H1 (cell line): ENCODE results near the gene SPATA25. TPM values are rescaled to one million over a fixed set of nuclear protein-coding genes. Genes with fewer than 3 reads are reported as not detected.

Source experiments
- CTCF ChIA-PET: fragments of 300-600 bp; sonication (Branson Sonifier 250); formaldehyde crosslinking; loops from one replicate; lab custom pipeline; 2021; ENCODE audit not compliant: partially characterized antibody; lab: Charles Lee
- POLR2A ChIA-PET: fragments of 300-600 bp; sonication (Branson Sonifier 250); formaldehyde crosslinking; loops from one replicate; lab custom pipeline; 2021; ENCODE audit warnings: inconsistent platforms; ENCODE audit not compliant: partially characterized antibody; lab: Charles Lee
- DNase-seq, 2 experiments: peaks; one replicate each; pipeline versions ENCODE4 v3.0.0 to v3.0.0-alpha.2; 2010 to 2022; ENCODE audit warnings: low spot score in 2 of 2, low read depth in 1 of 2, mixed read lengths in 1 of 2
- FAIRE-seq: peaks from 2 replicates; lab custom pipeline; 2011; peaks lifted over from hg19 to GRCh38; lab: Jason Lieb, UNC
- H2AFZ ChIP-seq: 2 replicates; pipeline ENCODE4 v1.8.1; 2012; ENCODE audit warnings: low read length, inconsistent platforms
- H2AK5ac ChIP-seq: 2 replicates; pipeline ENCODE4 v1.6.1; 2013; ENCODE audit warnings: low read depth, low read length
- H2BK120ac ChIP-seq: replicated peaks from 2 replicates; pipeline ENCODE3; 2013; ENCODE audit warnings: low read depth, low read length, inconsistent platforms
- H2BK12ac ChIP-seq: 2 replicates; pipeline ENCODE4 v1.6.1; 2013; ENCODE audit warnings: low read depth, low read length
- H2BK15ac ChIP-seq: 2 replicates; pipeline ENCODE4 v1.6.1; 2013; ENCODE audit warnings: low read length
- H2BK20ac ChIP-seq: 2 replicates; pipeline ENCODE4 v1.6.1; 2013; ENCODE audit warnings: low read length
- H2BK5ac ChIP-seq: 2 replicates; pipeline ENCODE4 v1.6.1; 2013; ENCODE audit warnings: low read depth, low read length
- H3K14ac ChIP-seq: 2 replicates; pipeline ENCODE4 v1.6.1; 2013; ENCODE audit warnings: inconsistent platforms; ENCODE audit not compliant: insufficient read length
- H3K18ac ChIP-seq: 2 replicates; pipeline ENCODE4 v1.6.1; 2013; ENCODE audit warnings: low read length; ENCODE audit errors: extremely low read depth
- H3K23ac ChIP-seq: 2 replicates; pipeline ENCODE4 v1.6.1; 2013; ENCODE audit warnings: inconsistent platforms; ENCODE audit not compliant: insufficient read length
- H3K23me2 ChIP-seq: 2 replicates; pipeline ENCODE4 v1.6.1; 2013; ENCODE audit warnings: low read depth, low read length
- H3K27ac ChIP-seq: 2 replicates; pipeline ENCODE4 v1.6.1; 2011; ENCODE audit warnings: low read depth, low read length, inconsistent platforms
- H3K27me3 ChIP-seq, 4 experiments: replicated peaks in 1 of 4; 1 replicate in 1 of 4; 2 replicates in 3 of 4; pipeline versions ENCODE4 v1.6.1 to v1.8.1; 2011 to 2013; ENCODE audit warnings: low read length in 3 of 4, mild to moderate bottlenecking in 3 of 4, inconsistent platforms in 2 of 4, mixed read lengths in 2 of 4, moderate library complexity in 1 of 4; ENCODE audit not compliant: control insufficient read depth in 3 of 4, insufficient read depth in 3 of 4; ENCODE audit errors: extremely low read depth in 1 of 4
- H3K36me3 ChIP-seq, 4 experiments: 2 replicates each; pipeline versions ENCODE4 v1.6.1 to v1.8.1; 2011 to 2013; ENCODE audit warnings: mild to moderate bottlenecking in 4 of 4, low read length in 3 of 4, moderate library complexity in 2 of 4, control low read depth in 1 of 4, inconsistent platforms in 1 of 4; ENCODE audit not compliant: insufficient read depth in 4 of 4, control insufficient read depth in 2 of 4
- H3K4ac ChIP-seq: replicated peaks from 2 replicates; pipeline ENCODE3; 2013; ENCODE audit warnings: low read length, low read depth, mixed read lengths, inconsistent platforms; ENCODE audit not compliant: insufficient read length
- H3K4me1 ChIP-seq, 4 experiments: replicated peaks in 1 of 4; 1 replicate in 1 of 4; 2 replicates in 3 of 4; pipeline versions ENCODE4 v1.6.1 to v1.8.1; 2011 to 2013; ENCODE audit warnings: low read length in 3 of 4, inconsistent platforms in 2 of 4, mixed read lengths in 1 of 4; ENCODE audit not compliant: insufficient read depth in 4 of 4, control insufficient read depth in 3 of 4
- H3K4me2 ChIP-seq, 2 experiments: 2 replicates each; pipeline versions ENCODE4 v1.6.1 to v1.8.1; 2011 to 2013; ENCODE audit warnings: low read depth in 2 of 2, low read length in 2 of 2, control low read depth in 1 of 2, inconsistent platforms in 1 of 2, mild to moderate bottlenecking in 1 of 2; ENCODE audit not compliant: insufficient read depth in 1 of 2
- H3K4me3 ChIP-seq, 4 experiments: fragments of 200-600, 300-600 bp in 1 of 4; sonication (generic), shearing (Covaris generic), sonication (Bioruptor Twin) in 1 of 4; 2 replicates each; pipeline versions ENCODE4 v1.5.1 to v1.8.1; 2011 to 2016; ENCODE audit warnings: low read length in 4 of 4, low read depth in 3 of 4, control low read depth in 2 of 4, inconsistent platforms in 2 of 4, mild to moderate bottlenecking in 2 of 4, mixed read lengths in 1 of 4, moderate library complexity in 1 of 4; ENCODE audit not compliant: insufficient read depth in 2 of 4; ENCODE audit errors: extremely low read depth in 1 of 4
- H3K56ac ChIP-seq: replicated peaks from 2 replicates; pipeline ENCODE3; 2013; ENCODE audit warnings: low read depth, mild to moderate bottlenecking, mixed read lengths, low read length, inconsistent platforms; ENCODE audit not compliant: insufficient read length
- H3K79me1 ChIP-seq: 2 replicates; pipeline ENCODE4 v1.6.1; 2013; ENCODE audit warnings: low read depth, low read length, control low read depth
- H3K79me2 ChIP-seq, 2 experiments: 2 replicates each; pipeline versions ENCODE4 v1.6.1 to v1.8.1; 2012 to 2013; ENCODE audit warnings: low read length in 2 of 2, mild to moderate bottlenecking in 2 of 2, inconsistent platforms in 1 of 2; ENCODE audit not compliant: insufficient read depth in 2 of 2, control insufficient read depth in 1 of 2
- H3K9ac ChIP-seq, 4 experiments: replicated peaks in 1 of 4; 1 replicate in 1 of 4; 2 replicates in 3 of 4; pipeline versions ENCODE4 v1.6.1 to v1.8.1; 2011 to 2013; ENCODE audit warnings: low read depth in 3 of 4, low read length in 3 of 4, control low read depth in 2 of 4, mild to moderate bottlenecking in 2 of 4, moderate library complexity in 2 of 4, inconsistent platforms in 1 of 4; ENCODE audit errors: extremely low read depth in 1 of 4
- H3K9me3 ChIP-seq, 2 experiments: 2 replicates each; pipeline versions ENCODE4 v1.6.1 to v1.8.1; 2012 to 2013; ENCODE audit warnings: mild to moderate bottlenecking in 2 of 2, moderate library complexity in 2 of 2, control low read depth in 1 of 2, inconsistent platforms in 1 of 2, low read depth in 1 of 2, low read length in 1 of 2, mixed read lengths in 1 of 2; ENCODE audit not compliant: insufficient read depth in 2 of 2
- H4K20me1 ChIP-seq, 2 experiments: replicated peaks in 1 of 2; 2 replicates each; pipeline versions ENCODE3 to v1.8.1; 2011 to 2013; ENCODE audit warnings: inconsistent platforms in 2 of 2, low read length in 2 of 2, mild to moderate bottlenecking in 1 of 2; ENCODE audit not compliant: insufficient read depth in 2 of 2, control insufficient read depth in 1 of 2
- H4K5ac ChIP-seq: 2 replicates; pipeline ENCODE4 v1.6.1; 2013; ENCODE audit warnings: low read length, low read depth, mixed read lengths, inconsistent platforms; ENCODE audit not compliant: insufficient read length
- H4K8ac ChIP-seq: 2 replicates; pipeline ENCODE4 v1.8.0; 2013; ENCODE audit warnings: mild to moderate bottlenecking, moderate library complexity, low read length, inconsistent platforms; ENCODE audit not compliant: insufficient read depth; ENCODE audit errors: extremely low read depth
- H4K91ac ChIP-seq: replicated peaks from 2 replicates; pipeline ENCODE3; 2013; ENCODE audit warnings: low read length, mixed read lengths, inconsistent platforms; ENCODE audit not compliant: insufficient read length
- BACH1 ChIP-seq: IDR thresholded peaks from 2 replicates; pipeline ENCODE4 v1.6.1; 2012; ENCODE audit warnings: low read length, improper control_type of control experiment
- CEBPB ChIP-seq: IDR thresholded peaks from 2 replicates; pipeline ENCODE4 v1.6.1; 2012; ENCODE audit warnings: low read depth, low read length
- CTBP2 ChIP-seq: IDR thresholded peaks from 2 replicates; pipeline ENCODE4 v1.7.0; 2011; ENCODE audit warnings: borderline replicate concordance, mild to moderate bottlenecking, moderate library complexity, mixed read lengths, low read length; ENCODE audit not compliant: insufficient read depth, insufficient read length
- KDM1A ChIP-seq: fragments of 200-600, 300-600 bp; sonication (generic); IDR thresholded peaks from 2 replicates; pipeline ENCODE4 v1.7.1; 2016; ENCODE audit warnings: mild to moderate bottlenecking, low read length, borderline replicate concordance
- SP2 ChIP-seq: IDR thresholded peaks from 2 replicates; pipeline ENCODE4 v1.6.1; 2012; ENCODE audit warnings: mild to moderate bottlenecking, low read length, inconsistent platforms
- SP4 ChIP-seq: IDR thresholded peaks from 2 replicates; pipeline ENCODE4 v1.6.1; 2012; ENCODE audit warnings: low read length, inconsistent platforms
- SRF ChIP-seq: IDR thresholded peaks from 2 replicates; pipeline ENCODE4 v1.6.1; 2011; ENCODE audit warnings: mild to moderate bottlenecking, low read depth, low read length, moderate library complexity
- USF2 ChIP-seq: IDR thresholded peaks from 2 replicates; pipeline ENCODE4 v1.6.1; 2011; ENCODE audit warnings: low read length, improper control_type of control experiment
- whole genome bisulfite sequencing, 2 experiments: shearing (Covaris generic) in 1 of 2; methylation state at CpG; one replicate each; pipeline versions ENCODE4 v1.1.6 to v1.1.7; 2013 to 2015; ENCODE audit warnings: low lambda C conversion rate in 2 of 2, mixed read lengths in 2 of 2, inconsistent platforms in 1 of 2, low coverage in 1 of 2, missing lambda C conversion rate in 1 of 2; ENCODE audit not compliant: insufficient replicate concordance in 2 of 2, insufficient coverage in 1 of 2, insufficient read length in 1 of 2; ENCODE audit errors: extremely low coverage in 1 of 2, missing lambda C conversion rate in 1 of 2; 5-methylcytosine and 5-hydroxymethylcytosine counted together
- polyA plus RNA-seq, 7 experiments: library from polyadenylated mRNA; depleted of rRNA in 3 of 7; stranded (reverse) in 5 of 7; unstranded in 2 of 7; fragments of >200 nt in 5 of 7; fragments of 200-250 nt in 2 of 7; gene quantifications; 1 replicate in 5 of 7; 2 replicates in 1 of 7; 4 replicates in 1 of 7; pipeline versions ENCODE4 v1.2.1 to v1.2.3, GENCODE V29; 2011 to 2013; ENCODE audit warnings: missing spikeins in 2 of 7, mixed read lengths in 2 of 7
- total RNA-seq: library from RNA; stranded (reverse); fragmentation: NEBNext Ultra II Directional; extraction: Animal tissue kit (Norgen Biotek cat#: 25700); gene quantifications from 2 replicates; pipeline ENCODE4 v1.2.1, GENCODE V29; 2021

Gene SPATA25
- total and polyA plus RNA-seq, 2 of the 8 experiments (the other 6 are each of a cell fraction or from before 2014, with no cell fraction given) = 2.0 to 3.0 TPM

GRCh38 chr20:45912344-45912682, 24.9 kb upstream of the SPATA25 start:
- H3K9ac ChIP-seq = peak overlapping the region in 1 of 4 experiments; percentile 16; a peak in 1 of 7 replicates

More at GRCh38 chr20:45912344-45912682, 24.9 kb upstream of the SPATA25 start:
- Histone ChIP-seq H2AFZ (0 out of 2 replicates have a peak overlapping the region, but pooled peaks have one; percentile 4), H3K56ac (no peak overlapping the region), H2AK5ac (no peak overlapping the region), H3K23ac (no peak overlapping the region), H3K4me2 (peak overlapping the region; percentile 90 to 97), H3K79me1 (no peaks in the 10 kb centered on the region; the same call in 1 of the 2 replicates), H3K4me1 (peaks cover 0 to 2% (median 0%) of the 10 kb centered on the region in 4 experiments; a peak in 3 of 7 replicates), H2BK12ac (no peak overlapping the region), H3K27me3 (no peaks in the 10 kb centered on the region), H3K4ac (no peak overlapping the region), H3K23me2 (peaks cover 11% of the 10 kb centered on the region; the same call in 1 of the 2 replicates), H2BK20ac (0 out of 2 replicates have a peak overlapping the region, but pooled peaks have one; percentile 27), H2BK120ac (no peak overlapping the region), H3K27ac (no peak overlapping the region), H4K91ac (no peak overlapping the region), H2BK5ac (no peak overlapping the region), H3K14ac (no peak overlapping the region), H4K5ac (no peak overlapping the region), H3K9me3 (no peaks in the 10 kb centered on the region), H2BK15ac (peak overlapping the region; percentile 8; the same call in 1 of the 2 replicates), H3K79me2 (0 out of 4 replicates have a peak, but pooled peaks cover 0 to 3% of the 10 kb centered on the region in 2 experiments), H3K18ac (no peak overlapping the region; the same call in 1 of the 2 replicates), H4K20me1 (peaks cover 2 to 9% of the 10 kb centered on the region in 2 experiments), H3K36me3 (peaks cover 4 to 18% (median 12%) of the 10 kb centered on the region in 4 experiments; a peak in 6 of 8 replicates), H4K8ac (no peak overlapping the region), H3K4me3 (peak overlapping the region; percentile 52 to 81 (median 70))
- TF ChIP-seq USF2 (no peak), SP2 (no peak), SP4 (no peak), CEBPB (no peak), BACH1 (no peak), KDM1A (peak; percentile 93), CTBP2 (no peak), SRF (no peak)
- POLR2A ChIA-PET = interaction anchor here (0.7 to 9.2 kb wide), 12 partner anchors 8 to 335 kb away, joined by 3 to 172 read pairs (median 17); partner anchors contain the start of genes CTSA, NEURL2, PCIF1 and ZSWIM1
- 27% methylated on average over 4 of the region's 4 CpGs; no CpG with 5 or more reads in 1 of the 2 experiments for WGBS, 2 experiments
- DNase-seq (no peak), FAIRE-seq (no peak)
- CTCF ChIA-PET = interaction anchor here (0.7 to 1.5 kb wide), 2 partner anchors 12 to 31 kb away, joined by 3 to 4 read pairs; partner anchors contain the start of gene ZSWIM1
